ENCODE results near the gene MCRIP2.

DNA sequence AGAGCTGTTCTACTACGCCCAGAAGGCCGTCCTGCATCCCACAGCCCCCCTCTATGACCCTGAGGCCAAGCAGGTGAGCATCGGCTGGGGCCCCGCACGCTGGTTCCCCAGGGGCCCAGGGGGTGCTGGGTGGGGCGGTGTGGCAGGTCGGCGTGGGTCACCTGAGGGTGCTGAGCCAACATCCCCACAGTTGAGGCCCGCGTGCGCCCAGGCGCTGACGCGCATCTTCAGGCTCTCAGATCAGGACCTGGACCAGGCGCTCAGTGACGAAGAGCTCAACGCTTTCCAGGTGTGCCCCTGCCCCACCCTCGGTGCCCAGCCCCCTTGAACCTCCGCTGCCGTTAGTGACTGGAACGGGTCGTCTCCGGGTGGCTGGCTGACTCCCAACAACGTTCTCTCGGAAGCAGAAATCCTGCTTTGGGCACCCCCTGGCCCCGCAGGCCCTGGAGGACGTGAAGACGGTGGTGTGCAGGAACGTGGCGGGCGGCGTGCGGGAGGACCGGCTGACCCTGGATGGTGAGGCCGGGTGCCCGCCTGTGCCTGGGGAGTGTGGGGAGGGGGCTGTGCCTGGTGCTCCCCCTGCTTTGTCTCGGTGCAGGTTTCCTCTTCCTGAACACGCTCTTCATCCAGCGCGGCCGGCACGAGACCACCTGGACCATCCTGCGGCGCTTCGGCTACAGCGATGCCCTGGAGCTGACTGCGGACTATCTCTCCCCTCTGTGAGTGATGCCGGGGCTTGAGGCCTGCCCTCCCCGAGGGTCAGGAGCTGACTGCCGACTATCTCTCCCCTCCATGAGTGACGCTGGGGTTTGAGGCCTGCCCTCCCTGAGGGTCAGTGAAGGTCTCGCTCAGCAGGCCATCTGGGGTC is 29.1 kb downstream of the MCRIP2 start:
- TF ChIP-seq, protein P1, sequence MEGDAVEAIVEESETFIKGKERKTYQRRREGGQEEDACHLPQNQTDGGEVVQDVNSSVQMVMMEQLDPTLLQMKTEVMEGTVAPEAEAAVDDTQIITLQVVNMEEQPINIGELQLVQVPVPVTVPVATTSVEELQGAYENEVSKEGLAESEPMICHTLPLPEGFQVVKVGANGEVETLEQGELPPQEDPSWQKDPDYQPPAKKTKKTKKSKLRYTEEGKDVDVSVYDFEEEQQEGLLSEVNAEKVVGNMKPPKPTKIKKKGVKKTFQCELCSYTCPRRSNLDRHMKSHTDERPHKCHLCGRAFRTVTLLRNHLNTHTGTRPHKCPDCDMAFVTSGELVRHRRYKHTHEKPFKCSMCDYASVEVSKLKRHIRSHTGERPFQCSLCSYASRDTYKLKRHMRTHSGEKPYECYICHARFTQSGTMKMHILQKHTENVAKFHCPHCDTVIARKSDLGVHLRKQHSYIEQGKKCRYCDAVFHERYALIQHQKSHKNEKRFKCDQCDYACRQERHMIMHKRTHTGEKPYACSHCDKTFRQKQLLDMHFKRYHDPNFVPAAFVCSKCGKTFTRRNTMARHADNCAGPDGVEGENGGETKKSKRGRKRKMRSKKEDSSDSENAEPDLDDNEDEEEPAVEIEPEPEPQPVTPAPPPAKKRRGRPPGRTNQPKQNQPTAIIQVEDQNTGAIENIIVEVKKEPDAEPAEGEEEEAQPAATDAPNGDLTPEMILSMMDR (conservative IDR thresholded peaks at IDR 0.05 in 1 of 2, IDR thresholded peaks at IDR 0.05 in 1 of 2; ENCODE audit: extremely low read depth in 1 of 2, insufficient read depth in 1 of 2, low read depth in 1 of 2, low read length in 2 of 2): no peak
- TF ChIP-seq EZH2 (IDR thresholded peaks at IDR 0.05; ENCODE audit: borderline replicate concordance, low read length): no peak

Measured in mammary epithelial cell (primary cell).